ENCODE data around the gene GJC1. TPM values are rescaled to one million over a fixed set of nuclear protein-coding genes. Genes with fewer than 3 reads are reported as not detected.

GJC1 gene
- total RNA-seq, 3 donors from 2014 or later: 2.3 to 4.6 (median 4.3) TPM

GRCh38 chr17:44749076-44749979, 80.8 kb downstream of the GJC1 start:
- intact Hi-C loops (cut with DNase I; ENCODE audit: low total_unique reads): no loop called here
- no peak for DNase-seq (ENCODE audit: low spot score in 2 of 2)
- Histone ChIP-seq H3K4me3 (peak overlapping the region in 2 of 3 donors; percentile 30 to 58), H3K36me3 (no peaks in the 10 kb centered on the region), H3K27ac (peak overlapping the region in 1 of 2 donors; percentile 72), H3K4me1 (no peaks in the 10 kb centered on the region), H3K27me3 (no peaks in the 10 kb centered on the region), H3K9me3 (no peaks in the 10 kb centered on the region)
- TF ChIP-seq CTCF (IDR thresholded peaks at IDR 0.05) (no peak), POLR2AphosphoS5 (IDR thresholded peaks at IDR 0.05) (no peak), POLR2A (IDR thresholded peaks at IDR 0.05) (no peak)

Other genes starting within 250 kb of the GJC1 start
- under 1 TPM in 1 of 3 donors, not detected in 2; under 0.01 TPM for gene MEIOC, start 173.8 kb downstream of the GJC1 start, total RNA-seq
- 10 to 100 TPM; 16.6 to 22.8 (median 16.7) TPM for gene CCDC43, start 140.5 kb downstream of the GJC1 start, total RNA-seq
- gene DBF4B, start 121.6 kb downstream of the GJC1 start, total RNA-seq: 1 to 10 TPM; 2.3 to 7.5 (median 3.2) TPM
- gene ADAM11, start 71.3 kb downstream of the GJC1 start, total RNA-seq: 1 to 10 TPM; 1.0 to 1.4 (median 1.3) TPM
- gene HIGD1B, start 17.6 kb upstream of the GJC1 start, total RNA-seq: 1 to 10 TPM in 1 of 3 donors, under 1 TPM in 1, not detected in 1; 0.98 to 1.0 TPM
- gene EFTUD2, start 69.2 kb upstream of the GJC1 start, total RNA-seq: 10 to 100 TPM; 58.1 to 71.4 (median 60.0) TPM
- 10 to 100 TPM in 2 of 3 donors, 1 to 10 TPM in 1; 4.2 to 37.0 (median 11.8) TPM for gene GFAP, start 85.2 kb upstream of the GJC1 start, total RNA-seq
- under 1 TPM in 2 of 3 donors, not detected in 1; 0.15 to 0.64 TPM for gene KIF18B, start 117.5 kb upstream of the GJC1 start, total RNA-seq
- 1 to 10 TPM in 1 of 3 donors, under 1 TPM in 1, not detected in 1; 0.98 to 7.2 TPM for gene C1QL1, start 138.0 kb upstream of the GJC1 start, total RNA-seq
- 10 to 100 TPM; 44.0 to 76.8 (median 48.2) TPM for gene DCAKD, start 221.3 kb upstream of the GJC1 start, total RNA-seq
- 100 to 1,000 TPM in 1 of 3 donors, 10 to 100 TPM in 2; 81.9 to 130 (median 84.0) TPM for gene NMT1, start 231.0 kb upstream of the GJC1 start, total RNA-seq

Measured in breast epithelium (tissue), 4 donors.